NT2/D1 (cell line): ENCODE data around the gene CACNA1G.

Experiments used
- SUZ12 ChIP-seq: IDR thresholded peaks from 2 replicates; pipeline ENCODE4 v1.6.1; 2011; ENCODE audit not compliant: insufficient read length, insufficient read depth; ENCODE audit errors: extremely low read depth
- YY1 ChIP-seq: IDR thresholded peaks from 2 replicates; pipeline ENCODE4 v1.6.1; 2011; ENCODE audit not compliant: insufficient read length, insufficient read depth

DNA sequence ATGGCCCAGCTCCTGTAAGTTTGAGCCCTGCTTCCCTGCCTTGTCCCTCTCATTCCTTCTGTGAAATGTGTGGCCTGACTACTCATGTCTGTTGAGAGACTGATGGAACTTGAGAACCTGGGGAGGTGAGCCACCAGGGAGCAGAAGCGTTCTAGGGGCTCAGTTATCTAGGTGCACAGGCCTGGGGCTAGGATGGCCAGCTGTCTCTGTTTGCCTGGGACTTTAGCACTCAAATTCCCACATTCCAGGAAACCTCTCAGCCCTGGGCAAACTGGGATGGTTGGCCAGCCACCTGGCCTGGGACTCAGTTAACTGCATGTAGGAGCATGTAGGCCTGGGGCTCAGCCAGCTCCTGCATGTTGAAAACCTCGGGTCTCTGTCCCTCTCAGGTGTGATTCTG is 37.3 kb upstream of the CACNA1G start:
- TF ChIP-seq YY1 (no peak), SUZ12 (no peak)
